ENCODE measurements around the gene PROSER2.

Gene PROSER2

GRCh38 chr10:11824825-11825224 is 1.7 kb downstream of the PROSER2 start:
- Histone ChIP-seq H3K27ac (ENCODE audit: poor library complexity, severe bottlenecking) (peak overlapping the region; percentile 91), H3K4me3 (ENCODE audit: severe bottlenecking) (peak overlapping the region; percentile 86), H3K36me3 (ENCODE audit: low read depth) (peaks cover 48% of the 10 kb centered on the region), H3K27me3 (ENCODE audit: insufficient read depth, poor library complexity, severe bottlenecking) (no peaks in the 10 kb centered on the region), H3K9me3 (ENCODE audit: severe bottlenecking) (no peaks in the 10 kb centered on the region), H3K4me1 (ENCODE audit: insufficient read depth, poor library complexity, severe bottlenecking) (peaks cover 52% of the 10 kb centered on the region)
- TF ChIP-seq CTCF (IDR thresholded peaks at IDR 0.05; ENCODE audit: poor library complexity, severe bottlenecking) = no peak
- peak; percentile 25; the same call in 2 of the 3 replicates for ATAC-seq (ENCODE audit: low read depth)
- no peak for DNase-seq (ENCODE audit: low spot score)

GRCh38 chr10:11825796-11826414 is 2.7 kb downstream of the PROSER2 start:
- peaks cover 53% of the 10 kb centered on the region for H3K4me1 ChIP-seq (ENCODE audit: insufficient read depth, poor library complexity, severe bottlenecking)
- TF ChIP-seq CTCF (IDR thresholded peaks at IDR 0.05; ENCODE audit: poor library complexity, severe bottlenecking) = no peak
- ATAC-seq (ENCODE audit: low read depth) (no peak), DNase-seq (ENCODE audit: low spot score) (no peak)
- H3K4me3 ChIP-seq (ENCODE audit: severe bottlenecking) = peak overlapping the region; percentile 86
- no peaks in the 10 kb centered on the region for H3K27me3 ChIP-seq (ENCODE audit: insufficient read depth, poor library complexity, severe bottlenecking)
- peak overlapping the region; percentile 91 for H3K27ac ChIP-seq (ENCODE audit: poor library complexity, severe bottlenecking)
- H3K36me3 ChIP-seq (ENCODE audit: low read depth) = peaks cover 58% of the 10 kb centered on the region
- no peaks in the 10 kb centered on the region for H3K9me3 ChIP-seq (ENCODE audit: severe bottlenecking)

DNA sequence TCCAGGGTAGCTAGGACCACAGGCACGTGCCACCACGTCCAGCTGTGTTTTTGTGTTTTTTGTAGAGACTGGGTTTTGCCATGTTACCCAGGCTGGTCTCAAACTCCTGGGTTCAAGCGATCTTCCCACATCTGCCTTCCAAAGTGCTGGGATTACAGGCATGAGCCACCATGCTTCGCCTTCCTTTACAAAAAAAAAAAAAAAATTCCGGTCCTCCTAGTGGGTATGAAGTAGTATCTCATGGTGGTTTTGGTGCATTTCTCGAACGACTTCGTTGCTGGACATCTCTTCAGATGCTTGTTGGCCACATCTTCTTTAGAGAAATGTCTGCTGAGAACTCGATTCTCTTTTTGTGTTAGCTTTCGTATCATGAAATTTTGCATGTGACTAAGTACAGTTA is 3.9 kb downstream of the PROSER2 start:
- DNase-seq (ENCODE audit: low spot score) (no peak), ATAC-seq (ENCODE audit: low read depth) (no peak)
- no peaks in the 10 kb centered on the region for H3K9me3 ChIP-seq (ENCODE audit: severe bottlenecking)
- H3K4me1 ChIP-seq (ENCODE audit: insufficient read depth, poor library complexity, severe bottlenecking) = peaks cover 59% of the 10 kb centered on the region
- peak overlapping the region; percentile 91 for H3K27ac ChIP-seq (ENCODE audit: poor library complexity, severe bottlenecking)
- H3K36me3 ChIP-seq (ENCODE audit: low read depth) = peaks cover 69% of the 10 kb centered on the region
- no peak for TF ChIP-seq CTCF (IDR thresholded peaks at IDR 0.05; ENCODE audit: poor library complexity, severe bottlenecking)
- H3K4me3 ChIP-seq (ENCODE audit: severe bottlenecking) = no peak overlapping the region
- no peaks in the 10 kb centered on the region for H3K27me3 ChIP-seq (ENCODE audit: insufficient read depth, poor library complexity, severe bottlenecking)

DNA sequence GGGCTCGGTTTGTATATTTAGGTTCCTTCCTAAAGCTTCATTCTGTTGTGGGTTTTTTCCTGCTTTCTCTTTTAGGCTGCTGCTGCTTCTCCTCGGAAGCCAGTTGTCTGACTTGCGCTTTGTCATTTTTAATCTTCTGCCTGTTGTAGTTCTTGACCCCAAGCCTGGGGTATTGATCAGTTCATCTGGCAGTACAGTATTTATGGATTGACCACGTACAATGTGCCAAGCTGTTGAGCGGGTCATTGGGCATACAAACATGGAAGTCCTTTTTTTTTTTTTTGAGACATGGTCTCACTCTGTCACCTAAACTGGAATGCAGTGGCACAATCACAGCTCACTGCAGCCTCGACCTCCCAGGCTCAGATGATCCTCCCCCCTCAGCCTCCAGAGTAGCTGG is 4.3 kb downstream of the PROSER2 start:
- no peaks in the 10 kb centered on the region for H3K9me3 ChIP-seq (ENCODE audit: severe bottlenecking)
- peaks cover 59% of the 10 kb centered on the region for H3K4me1 ChIP-seq (ENCODE audit: insufficient read depth, poor library complexity, severe bottlenecking)
- no peak overlapping the region for H3K4me3 ChIP-seq (ENCODE audit: severe bottlenecking)
- DNase-seq (ENCODE audit: low spot score) = no peak
- ATAC-seq (ENCODE audit: low read depth) = no peak
- no peaks in the 10 kb centered on the region for H3K27me3 ChIP-seq (ENCODE audit: insufficient read depth, poor library complexity, severe bottlenecking)
- H3K36me3 ChIP-seq (ENCODE audit: low read depth) = peaks cover 73% of the 10 kb centered on the region
- TF ChIP-seq CTCF (IDR thresholded peaks at IDR 0.05; ENCODE audit: poor library complexity, severe bottlenecking) = no peak
- peak overlapping the region; percentile 91 for H3K27ac ChIP-seq (ENCODE audit: poor library complexity, severe bottlenecking)

DNA sequence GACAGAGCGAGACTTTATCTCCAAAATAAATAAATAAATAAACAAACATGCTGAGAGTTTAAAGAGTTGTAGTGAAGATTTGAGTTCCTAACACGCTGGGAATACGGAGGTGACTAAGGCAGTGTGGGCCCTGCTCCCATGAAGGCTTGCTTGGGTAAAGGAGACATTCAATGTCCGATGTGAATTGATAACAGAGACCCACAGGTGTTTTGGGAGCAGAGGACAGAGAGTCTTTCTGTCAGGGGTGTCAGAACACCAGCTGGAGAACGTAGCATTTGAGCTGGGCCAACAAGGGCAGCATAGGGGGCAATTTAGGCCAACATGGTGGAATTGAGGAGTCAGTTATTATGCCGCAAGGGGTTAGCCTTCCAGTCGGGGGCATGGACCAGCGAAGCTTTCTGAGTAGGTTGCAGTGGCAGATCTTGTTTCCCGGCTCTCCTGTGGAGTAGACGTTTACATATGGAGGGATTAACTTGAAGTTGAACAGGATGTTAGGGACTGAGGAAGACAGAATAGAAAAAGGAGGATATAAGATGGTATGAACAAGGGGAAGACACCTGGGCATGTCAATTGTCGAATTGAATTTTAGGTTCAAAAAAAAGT is 5.6 kb downstream of the PROSER2 start:
- Histone ChIP-seq H3K36me3 (ENCODE audit: low read depth) (peaks cover 87% of the 10 kb centered on the region), H3K4me3 (ENCODE audit: severe bottlenecking) (no peak overlapping the region), H3K27ac (ENCODE audit: poor library complexity, severe bottlenecking) (peak overlapping the region; percentile 91), H3K4me1 (ENCODE audit: insufficient read depth, poor library complexity, severe bottlenecking) (peaks cover 59% of the 10 kb centered on the region), H3K9me3 (ENCODE audit: severe bottlenecking) (no peaks in the 10 kb centered on the region), H3K27me3 (ENCODE audit: insufficient read depth, poor library complexity, severe bottlenecking) (no peaks in the 10 kb centered on the region)
- TF ChIP-seq CTCF (IDR thresholded peaks at IDR 0.05; ENCODE audit: poor library complexity, severe bottlenecking) = no peak
- DNase-seq (ENCODE audit: low spot score) (no peak), ATAC-seq (ENCODE audit: low read depth) (no peak)

Data from RWPE2 (cell line).